ENCODE data around the gene B3GALT5. TPM values are rescaled to one million over a fixed set of nuclear protein-coding genes. Genes with fewer than 3 reads are reported as not detected.

B3GALT5 gene
- total and polyA plus RNA-seq, 2 donors (not counting 1 experiment from before 2014, with no cell fraction given): not detected

- DNase-seq: no peak
- H3K36me3 ChIP-seq (replicated peaks in 1 of 2; ENCODE audit: control extremely low read depth in 1 of 2, control insufficient read depth in 1 of 2, extremely low read depth in 1 of 2, insufficient read depth in 2 of 2, low read length in 1 of 2): no peaks in the 10 kb centered on the region
- peaks cover 0 to 2% (median 0%) of the 10 kb centered on the region in 4 experiments for H3K27me3 ChIP-seq (replicated peaks in 1 of 4; ENCODE audit: control extremely low read depth in 1 of 4, control insufficient read depth in 3 of 4, insufficient read depth in 4 of 4, low read length in 3 of 4)
- H3K4me1 ChIP-seq (ENCODE audit: control insufficient read depth in 2 of 2, insufficient read depth in 2 of 2, low read length in 2 of 2): no peaks in the 10 kb centered on the region
- intact Hi-C loops (cut with micrococcal nuclease): no loop called here
- no peak overlapping the region for H3K9ac ChIP-seq (ENCODE audit: low read length)
- Mint-ChIP-seq H3K4me1 (no peaks in the 10 kb centered on the region), H3K27me3 (peaks cover 9% of the 10 kb centered on the region), H3K9me3 (ENCODE audit: insufficient read depth) (no peaks in the 10 kb centered on the region), H3K27ac (no peak overlapping the region), H3K4me3 (no peak overlapping the region)
- no peak overlapping the region for H3K4me3 ChIP-seq (ENCODE audit: control extremely low read depth in 1 of 5, extremely low read depth in 1 of 5, insufficient read depth in 1 of 5, low read depth in 2 of 5, low read length in 4 of 5)
- CTCF ChIA-PET: no interaction called here
- H4K20me1 ChIP-seq (ENCODE audit: control insufficient read depth, insufficient read depth, low read length, poor library complexity, severe bottlenecking): no peaks in the 10 kb centered on the region
- H3K4me2 ChIP-seq (replicated peaks; ENCODE audit: low read depth, low read length, poor library complexity, severe bottlenecking): no peak overlapping the region
- no peak overlapping the region for H2AFZ ChIP-seq (ENCODE audit: insufficient read depth, low read depth, low read length, poor library complexity, severe bottlenecking)
- POLR2A ChIA-PET: no interaction called here
- TF ChIP-seq, protein P1, sequence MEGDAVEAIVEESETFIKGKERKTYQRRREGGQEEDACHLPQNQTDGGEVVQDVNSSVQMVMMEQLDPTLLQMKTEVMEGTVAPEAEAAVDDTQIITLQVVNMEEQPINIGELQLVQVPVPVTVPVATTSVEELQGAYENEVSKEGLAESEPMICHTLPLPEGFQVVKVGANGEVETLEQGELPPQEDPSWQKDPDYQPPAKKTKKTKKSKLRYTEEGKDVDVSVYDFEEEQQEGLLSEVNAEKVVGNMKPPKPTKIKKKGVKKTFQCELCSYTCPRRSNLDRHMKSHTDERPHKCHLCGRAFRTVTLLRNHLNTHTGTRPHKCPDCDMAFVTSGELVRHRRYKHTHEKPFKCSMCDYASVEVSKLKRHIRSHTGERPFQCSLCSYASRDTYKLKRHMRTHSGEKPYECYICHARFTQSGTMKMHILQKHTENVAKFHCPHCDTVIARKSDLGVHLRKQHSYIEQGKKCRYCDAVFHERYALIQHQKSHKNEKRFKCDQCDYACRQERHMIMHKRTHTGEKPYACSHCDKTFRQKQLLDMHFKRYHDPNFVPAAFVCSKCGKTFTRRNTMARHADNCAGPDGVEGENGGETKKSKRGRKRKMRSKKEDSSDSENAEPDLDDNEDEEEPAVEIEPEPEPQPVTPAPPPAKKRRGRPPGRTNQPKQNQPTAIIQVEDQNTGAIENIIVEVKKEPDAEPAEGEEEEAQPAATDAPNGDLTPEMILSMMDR (IDR thresholded peaks at IDR 0.05): no peak
- TF ChIP-seq EZH2 (IDR thresholded peaks at IDR 0.05; ENCODE audit: borderline replicate concordance, insufficient read depth, low read depth, low read length, poor library complexity, severe bottlenecking): no peak
- no peaks in the 10 kb centered on the region for H3K79me2 ChIP-seq (ENCODE audit: control insufficient read depth, insufficient read depth, low read length)
- 87% methylated on average over 10 of the region's 11 CpGs for WGBS (ENCODE audit: insufficient coverage)
- ATAC-seq (ENCODE audit: low read depth): no peak
- H3K27ac ChIP-seq (ENCODE audit: low read length in 2 of 2): no peak overlapping the region
- peaks cover 0 to 27% (median 0%) of the 10 kb centered on the region in 3 donors for H3K9me3 ChIP-seq (ENCODE audit: control extremely low read depth in 1 of 3, control insufficient read depth in 2 of 3, insufficient read depth in 1 of 3, low read length in 2 of 3)
Measured at GRCh38 chr21:39673736-39674135, 61.0 kb downstream of the B3GALT5 start.

- DNase-seq (no peak), ATAC-seq (ENCODE audit: low read depth) (no peak)
- peaks cover 0 to 2% (median 0%) of the 10 kb centered on the region in 4 experiments for H3K27me3 ChIP-seq (replicated peaks in 1 of 4; ENCODE audit: control extremely low read depth in 1 of 4, control insufficient read depth in 3 of 4, insufficient read depth in 4 of 4, low read length in 3 of 4)
- H3K79me2 ChIP-seq (ENCODE audit: control insufficient read depth, insufficient read depth, low read length): no peaks in the 10 kb centered on the region
- H3K27ac ChIP-seq (ENCODE audit: low read length in 2 of 2): no peak overlapping the region
- Mint-ChIP-seq H3K27ac (no peak overlapping the region), H3K4me1 (no peaks in the 10 kb centered on the region), H3K27me3 (peaks cover 9% of the 10 kb centered on the region), H3K9me3 (ENCODE audit: insufficient read depth) (peaks cover 3% of the 10 kb centered on the region), H3K4me3 (no peak overlapping the region)
- H3K4me3 ChIP-seq (ENCODE audit: control extremely low read depth in 1 of 5, extremely low read depth in 1 of 5, insufficient read depth in 1 of 5, low read depth in 2 of 5, low read length in 4 of 5): no peak overlapping the region
- WGBS (ENCODE audit: insufficient coverage): 76% methylated on average over 10 of the region's 10 CpGs
- no peaks in the 10 kb centered on the region for H3K4me1 ChIP-seq (ENCODE audit: control insufficient read depth in 2 of 2, insufficient read depth in 2 of 2, low read length in 2 of 2)
- no peaks in the 10 kb centered on the region for H3K36me3 ChIP-seq (replicated peaks in 1 of 2; ENCODE audit: control extremely low read depth in 1 of 2, control insufficient read depth in 1 of 2, extremely low read depth in 1 of 2, insufficient read depth in 2 of 2, low read length in 1 of 2)
- POLR2A ChIA-PET: no interaction called here
- intact Hi-C loops (cut with micrococcal nuclease): no loop called here
- TF ChIP-seq, protein P1 (IDR thresholded peaks at IDR 0.05): no peak
- no peak for TF ChIP-seq EZH2 (IDR thresholded peaks at IDR 0.05; ENCODE audit: borderline replicate concordance, insufficient read depth, low read depth, low read length, poor library complexity, severe bottlenecking)
- no peak overlapping the region for H3K4me2 ChIP-seq (replicated peaks; ENCODE audit: low read depth, low read length, poor library complexity, severe bottlenecking)
- CTCF ChIA-PET: no interaction called here
- no peaks in the 10 kb centered on the region for H4K20me1 ChIP-seq (ENCODE audit: control insufficient read depth, insufficient read depth, low read length, poor library complexity, severe bottlenecking)
- peaks cover 0 to 29% (median 0%) of the 10 kb centered on the region in 3 donors for H3K9me3 ChIP-seq (ENCODE audit: control extremely low read depth in 1 of 3, control insufficient read depth in 2 of 3, insufficient read depth in 1 of 3, low read length in 2 of 3)
- H3K9ac ChIP-seq (ENCODE audit: low read length): no peak overlapping the region
- H2AFZ ChIP-seq (ENCODE audit: insufficient read depth, low read depth, low read length, poor library complexity, severe bottlenecking): no peak overlapping the region
Measured at GRCh38 chr21:39674801-39675200, 62.1 kb downstream of the B3GALT5 start.

All from B cell (primary cell).